ENCODE measurements around the gene MIEN1.
"Not testable (repeated sequence)": the region's sequence is repeated elsewhere in the genome, so short reads cannot be mapped to it uniquely, and the experiment has no call there.

The MIEN1 gene

GRCh38 chr17:39715375-39716072 lies 14.8 kb downstream of the MIEN1 start:
- DNase-seq: no peak

- no peak for DNase-seq
Measured at GRCh38 chr17:39714234-39714633, 16.1 kb downstream of the MIEN1 start.

- DNase-seq: no peak
Measured at GRCh38 chr17:39711851-39712250, 18.5 kb downstream of the MIEN1 start.

GRCh38 chr17:39711071-39711470 lies 19.3 kb downstream of the MIEN1 start:
- not testable (repeated sequence) for DNase-seq

GRCh38 chr17:39709998-39710964 lies 20.1 kb downstream of the MIEN1 start:
- DNase-seq: no peak

GRCh38 chr17:39709319-39709997 lies 20.9 kb downstream of the MIEN1 start:
- DNase-seq: no peak

GRCh38 chr17:39706921-39707337 lies 23.4 kb downstream of the MIEN1 start:
- DNase-seq: no peak

GRCh38 chr17:39706383-39706782 lies 23.9 kb downstream of the MIEN1 start:
- no peak for DNase-seq

- no peak for DNase-seq
Measured at GRCh38 chr17:39705786-39706348, 24.5 kb downstream of the MIEN1 start.

GRCh38 chr17:39704821-39705551 lies 25.3 kb downstream of the MIEN1 start:
- DNase-seq: no peak

GRCh38 chr17:39703913-39704312 lies 26.4 kb downstream of the MIEN1 start:
- DNase-seq: no peak

GRCh38 chr17:39702901-39703893 lies 27.1 kb downstream of the MIEN1 start:
- DNase-seq: no peak

- no peak for DNase-seq
Measured at GRCh38 chr17:39701784-39702422, 28.4 kb downstream of the MIEN1 start.

GRCh38 chr17:39701012-39701783 lies 29.1 kb downstream of the MIEN1 start:
- DNase-seq: no peak

GRCh38 chr17:39700148-39700987 lies 30.0 kb downstream of the MIEN1 start:
- no peak for DNase-seq

- peak in 3 of 4 experiments; percentile 9 to 55 (median 17) for DNase-seq
Measured at GRCh38 chr17:39699818-39700147, 30.5 kb downstream of the MIEN1 start, which contains the start of gene ERBB2. TSS of gene ERBB2 (plus strand) at chr17:39700064. CDS start at chr17:39700239, 175 bp downstream.

- DNase-seq: not testable (repeated sequence)
Measured at GRCh38 chr17:39699157-39699817, 31.0 kb downstream of the MIEN1 start.

GRCh38 chr17:39697961-39698360 lies 32.4 kb downstream of the MIEN1 start:
- DNase-seq: no peak

Data from suppressor macrophage (primary cell).